ENCODE measurements around the gene PRELP.

PRELP gene

GRCh38 chr1:203512848-203513584, 37.4 kb downstream of the PRELP start:
- no peaks in the 10 kb centered on the region for H3K36me3 ChIP-seq (ENCODE audit: insufficient read depth)
- no peak overlapping the region for H3K4me3 ChIP-seq (IDR thresholded peaks at IDR 0.05; ENCODE audit: insufficient read depth, low read depth, low read length)
- TF ChIP-seq CTCF (conservative IDR thresholded peaks at IDR 0.05; ENCODE audit: low read depth, low read length): no peak
- no peaks in the 10 kb centered on the region for H3K4me1 ChIP-seq (ENCODE audit: low read depth, poor library complexity, severe bottlenecking)
- no peaks in the 10 kb centered on the region for H4K20me1 ChIP-seq (ENCODE audit: insufficient read depth)
- no peak overlapping the region for H3K27ac ChIP-seq
- H3K79me2 ChIP-seq (ENCODE audit: insufficient read depth, low read depth): no peaks in the 10 kb centered on the region
- no peak overlapping the region for H3K4me2 ChIP-seq
- no peaks in the 10 kb centered on the region; the same call in 1 of the 2 replicates for H3K27me3 ChIP-seq (ENCODE audit: insufficient read depth, low read depth)
- no peak overlapping the region for H2AFZ ChIP-seq (ENCODE audit: low read depth)
- H3K9ac ChIP-seq: no peak overlapping the region

- H3K9ac ChIP-seq: no peak overlapping the region
- H3K36me3 ChIP-seq (ENCODE audit: insufficient read depth): no peaks in the 10 kb centered on the region
- no peaks in the 10 kb centered on the region for H3K79me2 ChIP-seq (ENCODE audit: insufficient read depth, low read depth)
- no peak for TF ChIP-seq CTCF (conservative IDR thresholded peaks at IDR 0.05; ENCODE audit: low read depth, low read length)
- H3K27me3 ChIP-seq (ENCODE audit: insufficient read depth, low read depth): no peaks in the 10 kb centered on the region; the same call in 1 of the 2 replicates
- H3K27ac ChIP-seq: no peak overlapping the region
- no peak overlapping the region for H3K4me3 ChIP-seq (IDR thresholded peaks at IDR 0.05; ENCODE audit: insufficient read depth, low read depth, low read length)
- H3K4me1 ChIP-seq (ENCODE audit: low read depth, poor library complexity, severe bottlenecking): no peaks in the 10 kb centered on the region
- no peak overlapping the region for H3K4me2 ChIP-seq
- H2AFZ ChIP-seq (ENCODE audit: low read depth): no peak overlapping the region
- no peaks in the 10 kb centered on the region for H4K20me1 ChIP-seq (ENCODE audit: insufficient read depth)
These were observed 38.0 kb downstream of the PRELP start for GRCh38 chr1:203513585-203514031.

GRCh38 chr1:203516184-203516583, 40.6 kb downstream of the PRELP start:
- H4K20me1 ChIP-seq (ENCODE audit: insufficient read depth): no peaks in the 10 kb centered on the region
- no peak overlapping the region for H3K4me2 ChIP-seq
- no peak overlapping the region for H3K4me3 ChIP-seq (IDR thresholded peaks at IDR 0.05; ENCODE audit: insufficient read depth, low read depth, low read length)
- no peak overlapping the region for H3K27ac ChIP-seq
- no peaks in the 10 kb centered on the region for H3K79me2 ChIP-seq (ENCODE audit: insufficient read depth, low read depth)
- TF ChIP-seq CTCF (conservative IDR thresholded peaks at IDR 0.05; ENCODE audit: low read depth, low read length): no peak
- no peak overlapping the region for H3K9ac ChIP-seq
- no peak overlapping the region for H2AFZ ChIP-seq (ENCODE audit: low read depth)
- H3K27me3 ChIP-seq (ENCODE audit: insufficient read depth, low read depth): no peaks in the 10 kb centered on the region; the same call in 1 of the 2 replicates
- no peaks in the 10 kb centered on the region for H3K4me1 ChIP-seq (ENCODE audit: low read depth, poor library complexity, severe bottlenecking)
- no peaks in the 10 kb centered on the region for H3K36me3 ChIP-seq (ENCODE audit: insufficient read depth)

- no peak for TF ChIP-seq CTCF (conservative IDR thresholded peaks at IDR 0.05; ENCODE audit: low read depth, low read length)
- Histone ChIP-seq H3K9ac (no peak overlapping the region), H2AFZ (ENCODE audit: low read depth) (no peak overlapping the region), H4K20me1 (ENCODE audit: insufficient read depth) (no peaks in the 10 kb centered on the region), H3K79me2 (ENCODE audit: insufficient read depth, low read depth) (no peaks in the 10 kb centered on the region), H3K27me3 (ENCODE audit: insufficient read depth, low read depth) (no peaks in the 10 kb centered on the region; the same call in 1 of the 2 replicates), H3K4me2 (no peak overlapping the region), H3K4me1 (ENCODE audit: low read depth, poor library complexity, severe bottlenecking) (no peaks in the 10 kb centered on the region), H3K27ac (no peak overlapping the region), H3K36me3 (ENCODE audit: insufficient read depth) (no peaks in the 10 kb centered on the region), H3K4me3 (IDR thresholded peaks at IDR 0.05; ENCODE audit: insufficient read depth, low read depth, low read length) (no peak overlapping the region)
These were observed 41.3 kb downstream of the PRELP start for GRCh38 chr1:203516906-203517305.
